Epithelial cell of esophagus (primary cell): ENCODE data around the gene DIP2C.
A peak's percentile ranks its signal among the peaks of the same experiment; 100 is the strongest.

Source experiments
- DNase-seq: peaks from one replicate; pipeline ENCODE4 v3.0.0; 2010; ENCODE audit warnings: low read depth
- H3K4me3 ChIP-seq: 2 replicates; pipeline ENCODE4 v1.5.1; 2011; ENCODE audit warnings: mild to moderate bottlenecking, low read length, control low read depth
- TF ChIP-seq, protein P1 (sequence below): IDR thresholded peaks from 2 replicates; pipeline ENCODE4 v1.5.1; 2011; ENCODE audit warnings: low read depth, mild to moderate bottlenecking, low read length, control low read depth, inconsistent platforms; ENCODE audit not compliant: insufficient read depth; ENCODE audit errors: missing control alignments

DIP2C gene

DNA sequence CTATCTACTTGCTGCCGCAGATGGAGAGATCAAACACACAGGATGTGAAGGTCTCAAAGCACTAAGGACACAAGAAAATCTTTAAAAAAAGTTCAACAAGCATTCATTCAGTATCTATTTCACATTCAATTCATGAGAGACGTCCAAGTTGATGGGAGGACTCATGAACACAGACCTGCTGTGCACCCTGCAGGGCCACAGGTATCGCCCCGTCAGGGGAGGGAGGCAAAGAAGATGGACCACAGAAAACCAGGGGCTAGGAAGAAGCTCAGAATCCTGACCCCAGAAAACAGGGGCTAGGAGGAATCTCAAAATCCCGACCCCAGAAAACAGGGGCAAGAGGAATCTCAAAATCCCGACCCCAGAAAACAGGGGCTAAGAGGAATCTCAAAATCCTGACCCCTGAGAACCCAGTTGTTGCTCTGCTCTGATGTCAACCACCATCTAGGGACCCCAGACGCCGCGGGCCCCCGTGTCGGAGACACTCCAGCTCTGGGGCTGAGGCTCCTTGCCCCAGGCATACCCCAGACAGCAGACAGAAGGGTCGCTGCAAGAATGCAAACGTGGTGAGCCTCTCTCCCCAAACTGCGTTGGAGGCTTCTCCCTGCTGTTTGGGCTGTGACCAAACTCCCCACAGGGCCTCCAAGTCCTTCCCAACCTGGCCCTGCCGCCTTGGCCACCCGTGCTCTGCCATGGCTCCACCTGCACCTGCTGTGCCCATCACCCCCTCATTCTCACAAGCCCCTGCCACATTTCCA is 197.6 kb downstream of the DIP2C start:
- DNase-seq: no peak
- H3K4me3 ChIP-seq: no peak overlapping the region
- TF ChIP-seq, protein P1, sequence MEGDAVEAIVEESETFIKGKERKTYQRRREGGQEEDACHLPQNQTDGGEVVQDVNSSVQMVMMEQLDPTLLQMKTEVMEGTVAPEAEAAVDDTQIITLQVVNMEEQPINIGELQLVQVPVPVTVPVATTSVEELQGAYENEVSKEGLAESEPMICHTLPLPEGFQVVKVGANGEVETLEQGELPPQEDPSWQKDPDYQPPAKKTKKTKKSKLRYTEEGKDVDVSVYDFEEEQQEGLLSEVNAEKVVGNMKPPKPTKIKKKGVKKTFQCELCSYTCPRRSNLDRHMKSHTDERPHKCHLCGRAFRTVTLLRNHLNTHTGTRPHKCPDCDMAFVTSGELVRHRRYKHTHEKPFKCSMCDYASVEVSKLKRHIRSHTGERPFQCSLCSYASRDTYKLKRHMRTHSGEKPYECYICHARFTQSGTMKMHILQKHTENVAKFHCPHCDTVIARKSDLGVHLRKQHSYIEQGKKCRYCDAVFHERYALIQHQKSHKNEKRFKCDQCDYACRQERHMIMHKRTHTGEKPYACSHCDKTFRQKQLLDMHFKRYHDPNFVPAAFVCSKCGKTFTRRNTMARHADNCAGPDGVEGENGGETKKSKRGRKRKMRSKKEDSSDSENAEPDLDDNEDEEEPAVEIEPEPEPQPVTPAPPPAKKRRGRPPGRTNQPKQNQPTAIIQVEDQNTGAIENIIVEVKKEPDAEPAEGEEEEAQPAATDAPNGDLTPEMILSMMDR: no peak

DNA sequence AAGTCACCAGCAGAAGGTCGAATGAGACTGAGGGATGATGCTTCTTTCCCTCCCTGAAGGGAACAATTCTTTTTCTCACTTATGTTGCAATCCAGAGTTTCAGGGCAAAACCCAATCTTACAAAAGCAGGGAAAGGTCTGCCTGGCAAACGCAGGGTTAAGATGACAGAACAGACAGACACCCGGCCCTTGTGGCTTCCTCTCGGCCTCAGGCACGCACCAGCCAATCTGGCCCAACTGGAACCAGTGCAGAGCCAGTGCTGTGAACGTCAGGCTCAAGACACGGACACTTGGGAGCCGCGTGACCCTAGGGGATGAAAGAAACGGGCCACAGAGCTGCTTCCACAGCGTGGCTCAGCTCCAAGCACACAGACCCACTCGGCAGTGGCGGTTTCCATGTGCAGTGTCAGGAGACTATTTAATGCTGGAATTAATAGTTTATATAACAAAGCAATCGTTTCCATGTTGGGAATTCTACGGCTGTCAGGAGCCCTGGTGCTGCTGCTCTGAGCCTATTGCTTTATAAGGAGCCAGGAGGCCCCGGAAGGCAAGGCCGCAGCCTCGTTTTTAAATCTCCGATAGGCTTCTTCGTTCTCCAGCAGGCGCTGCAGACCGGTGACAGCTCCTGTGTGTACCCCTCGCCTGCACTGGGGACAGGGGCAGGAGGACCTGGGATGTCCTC is 198.4 kb downstream of the DIP2C start:
- DNase-seq: peak; percentile 19
- no peak overlapping the region for H3K4me3 ChIP-seq
- TF ChIP-seq, protein P1: no peak

GRCh38 chr10:490256-490655 is 199.2 kb downstream of the DIP2C start:
- no peak for DNase-seq
- TF ChIP-seq, protein P1: no peak
- H3K4me3 ChIP-seq: no peak overlapping the region

DNA sequence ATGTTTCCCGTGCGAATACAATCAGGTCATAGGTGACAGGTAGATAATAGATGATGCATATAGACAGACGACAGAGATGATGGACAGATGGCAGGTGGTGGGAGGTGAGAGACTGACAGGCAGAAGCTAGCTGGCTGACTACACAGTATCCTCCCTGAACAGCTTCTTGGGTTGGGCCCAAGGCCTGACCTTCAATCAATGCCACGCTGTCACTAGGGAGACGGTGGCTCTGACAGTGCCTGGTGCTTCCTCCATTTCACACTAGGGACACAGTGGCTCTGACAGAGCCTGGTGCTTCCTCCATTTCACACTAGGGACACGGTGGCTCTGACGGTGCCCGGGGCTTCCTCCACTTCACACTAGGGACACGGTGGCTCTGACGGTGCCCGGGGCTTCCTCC is 200.1 kb downstream of the DIP2C start:
- TF ChIP-seq, protein P1: no peak
- H3K4me3 ChIP-seq: no peak overlapping the region
- DNase-seq: no peak

DNA sequence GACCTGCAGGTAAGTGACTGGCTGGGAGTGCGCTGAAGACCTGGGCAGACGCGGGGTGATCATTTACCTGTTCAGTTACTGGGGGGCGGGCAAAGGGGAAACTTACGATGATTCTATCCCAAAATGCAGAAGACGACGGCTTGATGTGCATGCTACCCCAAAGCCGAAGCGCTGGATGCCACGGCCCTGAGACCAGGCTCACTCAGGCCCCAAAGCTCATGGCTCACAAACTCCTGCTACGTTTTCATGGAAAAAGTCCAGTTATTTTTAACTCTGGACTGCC is 200.6 kb downstream of the DIP2C start:
- TF ChIP-seq, protein P1: no peak
- DNase-seq: no peak
- no peak overlapping the region for H3K4me3 ChIP-seq

GRCh38 chr10:488081-488932 is 201.2 kb downstream of the DIP2C start:
- TF ChIP-seq, protein P1: no peak
- no peak overlapping the region for H3K4me3 ChIP-seq
- DNase-seq: no peak
